Measurements from ENCODE around the gene PARN. TPM values are rescaled to one million over a fixed set of nuclear protein-coding genes. Genes with fewer than 3 reads are reported as not detected.

Gene PARN
- polyA plus RNA-seq, 1 experiment, result 33.9 TPM

- Histone ChIP-seq H3K27ac (ENCODE audit: low read depth, low read length) (no peak overlapping the region), H3K9me3 (ENCODE audit: control insufficient read depth, insufficient read depth, low read length) (no peaks in the 10 kb centered on the region), H3K27me3 (ENCODE audit: control insufficient read depth, insufficient read depth, low read length) (no peaks in the 10 kb centered on the region), H3K4me3 (ENCODE audit: low read depth, low read length) (no peak overlapping the region)
- TF ChIP-seq CTCF (IDR thresholded peaks at IDR 0.05; ENCODE audit: low read depth, low read length), result no peak
- DNase-seq (ENCODE audit: low read depth, low spot score), result no peak
- CTCF ChIA-PET, result interaction anchor here (0.6 kb wide), 1 partner anchor 318 kb away, joined by 4 read pairs; no protein-coding TSS in a partner anchor
- POLR2A ChIA-PET, result no interaction called here
Measured at GRCh38 chr16:14520753-14521152, 109.3 kb downstream of the PARN start.

DNA sequence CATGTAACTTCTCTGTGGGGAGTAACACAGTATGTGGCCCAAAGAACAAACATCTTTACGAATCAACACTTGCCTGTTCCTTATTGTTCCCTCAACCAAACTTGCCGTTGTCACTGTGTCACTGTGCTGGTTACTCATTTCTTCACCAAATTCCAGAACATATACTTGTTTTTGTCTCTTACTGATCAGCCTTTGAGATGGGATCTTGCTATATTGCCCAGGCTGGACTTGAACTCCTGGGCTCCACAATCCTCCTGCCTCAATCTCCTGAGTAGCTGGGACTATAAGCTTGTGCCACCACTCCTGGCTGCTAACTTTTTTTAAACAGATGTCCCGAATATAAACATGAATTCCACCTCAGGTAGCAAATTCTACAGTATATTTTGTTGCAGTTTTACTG is 115.1 kb downstream of the PARN start:
- no peak for DNase-seq (ENCODE audit: low read depth, low spot score)
- Histone ChIP-seq H3K27ac (ENCODE audit: low read depth, low read length) (no peak overlapping the region), H3K4me3 (ENCODE audit: low read depth, low read length) (no peak overlapping the region), H3K27me3 (ENCODE audit: control insufficient read depth, insufficient read depth, low read length) (no peaks in the 10 kb centered on the region), H3K9me3 (ENCODE audit: control insufficient read depth, insufficient read depth, low read length) (no peaks in the 10 kb centered on the region)
- ChIA-PET CTCF (no interaction called here), POLR2A (no interaction called here)
- TF ChIP-seq CTCF (IDR thresholded peaks at IDR 0.05; ENCODE audit: low read depth, low read length), result no peak

DNA sequence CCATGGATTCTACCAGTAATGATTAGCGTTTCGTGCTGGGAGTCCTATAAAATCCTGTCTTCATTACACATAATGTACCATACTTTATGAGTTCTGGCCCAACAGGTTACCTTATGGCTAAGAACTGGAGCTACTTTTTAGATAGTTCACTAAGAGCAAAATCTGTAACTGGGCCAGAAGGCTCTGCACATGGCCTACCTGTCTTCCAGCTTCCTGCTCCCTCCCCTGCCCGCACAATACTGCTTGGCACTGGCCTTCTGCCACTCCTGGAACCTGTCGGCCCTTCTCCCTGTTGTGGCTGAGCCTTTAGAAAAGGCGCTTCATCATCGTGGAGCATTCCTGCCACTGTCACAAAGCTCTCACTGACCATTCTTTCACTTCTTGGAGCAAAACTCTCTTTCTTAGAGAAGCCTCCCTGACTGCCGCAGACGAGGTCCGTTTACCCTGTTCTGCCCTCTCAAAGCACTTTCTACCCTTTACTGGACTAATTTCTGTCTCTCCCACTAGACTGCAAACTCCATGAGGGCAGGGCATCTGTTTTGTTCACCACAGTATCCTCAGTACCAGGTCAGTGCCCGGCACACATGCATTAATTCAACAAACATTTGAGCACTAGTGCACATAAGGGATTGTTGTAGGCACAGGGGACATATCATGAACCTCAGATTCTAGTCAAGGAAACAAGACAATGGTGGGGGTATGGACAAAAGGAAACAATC is 116.5 kb downstream of the PARN start:
- TF ChIP-seq CTCF (IDR thresholded peaks at IDR 0.05; ENCODE audit: low read depth, low read length), result no peak
- H3K27me3 ChIP-seq (ENCODE audit: control insufficient read depth, insufficient read depth, low read length), result no peaks in the 10 kb centered on the region
- no peak for DNase-seq (ENCODE audit: low read depth, low spot score)
- H3K4me3 ChIP-seq (ENCODE audit: low read depth, low read length), result no peak overlapping the region
- H3K9me3 ChIP-seq (ENCODE audit: control insufficient read depth, insufficient read depth, low read length), result no peaks in the 10 kb centered on the region
- ChIA-PET CTCF (interaction anchor here (0.7 kb wide), 1 partner anchor 594 kb away, joined by 3 read pairs; no protein-coding TSS in a partner anchor), POLR2A (no interaction called here)
- H3K27ac ChIP-seq (ENCODE audit: low read depth, low read length), result no peak overlapping the region

- DNase-seq (ENCODE audit: low read depth, low spot score), result no peak
- Histone ChIP-seq H3K27me3 (ENCODE audit: control insufficient read depth, insufficient read depth, low read length) (no peaks in the 10 kb centered on the region), H3K27ac (ENCODE audit: low read depth, low read length) (no peak overlapping the region), H3K4me3 (ENCODE audit: low read depth, low read length) (no peak overlapping the region), H3K9me3 (ENCODE audit: control insufficient read depth, insufficient read depth, low read length) (no peaks in the 10 kb centered on the region)
- CTCF ChIA-PET, result no interaction called here
- POLR2A ChIA-PET, result no interaction called here
- no peak for TF ChIP-seq CTCF (IDR thresholded peaks at IDR 0.05; ENCODE audit: low read depth, low read length)
Measured at GRCh38 chr16:14511800-14512135, 118.3 kb downstream of the PARN start.

DNA sequence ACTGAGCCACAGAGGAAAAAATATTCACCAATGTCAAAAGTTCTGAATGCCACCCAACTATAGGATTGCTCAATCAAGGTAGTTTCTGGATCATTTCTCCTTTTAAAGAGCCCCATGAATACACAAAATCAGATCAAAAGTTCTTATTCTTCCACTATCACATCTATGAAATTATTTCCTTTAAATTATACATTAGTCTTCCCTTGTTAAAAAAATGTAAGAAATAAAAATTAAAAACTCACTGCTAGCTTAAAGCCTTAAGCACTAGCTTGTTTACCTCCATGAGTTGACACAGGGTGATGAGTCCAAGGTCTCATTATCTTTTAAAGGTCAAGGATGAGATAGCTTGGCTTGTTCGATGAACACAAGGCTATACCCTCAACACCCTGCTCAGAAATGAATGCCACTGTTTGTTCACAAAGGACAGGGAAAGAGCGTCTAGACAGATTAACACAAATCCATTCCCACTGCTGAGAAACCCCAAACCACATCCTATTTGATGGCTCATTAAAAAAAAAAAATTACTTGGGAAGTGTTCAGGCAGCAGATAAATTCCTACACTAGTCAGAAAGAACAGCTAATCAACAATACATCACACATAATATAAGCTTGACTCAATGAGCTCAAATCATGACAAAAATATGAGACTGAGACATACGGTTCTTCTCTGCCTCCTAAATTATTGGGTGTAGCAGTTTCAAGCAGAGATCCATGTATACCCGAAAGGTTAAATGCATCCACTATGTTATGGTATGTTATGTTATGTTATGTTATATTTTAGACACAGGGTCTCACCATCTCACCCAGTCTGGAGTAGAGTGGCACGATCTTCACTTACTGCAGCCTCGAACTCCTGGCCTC is 118.9 kb downstream of the PARN start:
- Histone ChIP-seq H3K27ac (ENCODE audit: low read depth, low read length) (no peak overlapping the region), H3K9me3 (ENCODE audit: control insufficient read depth, insufficient read depth, low read length) (no peaks in the 10 kb centered on the region), H3K4me3 (ENCODE audit: low read depth, low read length) (no peak overlapping the region), H3K27me3 (ENCODE audit: control insufficient read depth, insufficient read depth, low read length) (no peaks in the 10 kb centered on the region)
- POLR2A ChIA-PET, result no interaction called here
- TF ChIP-seq CTCF (IDR thresholded peaks at IDR 0.05; ENCODE audit: low read depth, low read length), result no peak
- CTCF ChIA-PET, result interaction anchor here (0.9 to 1.1 kb wide), 2 partner anchors 201 to 591 kb away, joined by 3 to 4 read pairs; partner anchors contain the start of gene ERCC4
- DNase-seq (ENCODE audit: low read depth, low spot score), result no peak

All from AG04450 (cell line).